ENCODE results near the gene HS3ST5. TPM values are rescaled to one million over a fixed set of nuclear protein-coding genes. Genes with fewer than 3 reads are reported as not detected.

HS3ST5 gene
- total and polyA plus RNA-seq, 2 donors = 1.1 to 3.7 TPM

DNA sequence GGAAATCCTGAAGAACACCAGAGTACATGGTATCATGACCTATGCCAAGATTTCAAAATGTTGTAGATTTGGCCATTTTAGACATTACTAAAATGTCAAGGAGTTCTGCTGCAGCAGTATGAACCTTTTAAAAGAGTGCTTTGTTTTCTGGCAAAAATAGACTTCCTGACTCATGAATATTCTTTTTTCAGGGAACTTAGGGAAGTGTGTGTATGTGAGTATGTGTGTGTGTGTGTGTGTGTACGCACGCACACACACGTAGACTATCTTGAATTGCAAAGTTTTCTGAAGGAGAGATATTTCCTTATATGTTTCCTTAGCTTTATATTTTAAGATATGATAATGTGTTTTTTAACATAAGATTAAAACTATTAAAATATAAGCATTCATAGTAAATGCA lies 161.2 kb downstream of the HS3ST5 start:
- Histone ChIP-seq H3K4me1 (ENCODE audit: insufficient read depth) (no peaks in the 10 kb centered on the region), H3K36me3 (ENCODE audit: insufficient read depth) (no peaks in the 10 kb centered on the region), H3K4me3 (ENCODE audit: low read depth, low read length) (no peak overlapping the region), H3K27ac (ENCODE audit: low read depth) (no peak overlapping the region)
- WGBS = 79% methylated on average over 3 of the region's 3 CpGs
- no peak for DNase-seq (ENCODE audit: extremely low spot score)

DNA sequence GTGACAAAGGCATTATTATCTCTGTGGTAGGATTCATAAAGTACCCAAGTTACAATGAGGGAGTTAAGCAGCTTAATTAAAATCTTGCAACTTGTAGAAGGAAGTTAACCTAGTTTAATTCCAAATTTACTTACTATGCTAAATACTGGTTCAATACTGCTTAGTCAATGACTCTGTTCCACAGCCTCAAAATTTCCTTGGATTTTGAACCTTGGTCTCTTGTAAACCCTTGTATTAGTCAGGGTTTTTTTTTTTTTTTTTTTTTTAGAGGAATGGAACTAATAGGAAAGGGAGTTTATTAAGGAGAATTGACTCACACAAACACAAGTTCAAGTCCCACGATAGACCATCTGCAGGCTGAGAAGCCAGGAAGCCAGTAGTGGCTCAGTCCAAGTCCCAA lies 163.4 kb downstream of the HS3ST5 start:
- Histone ChIP-seq H3K4me3 (ENCODE audit: low read depth, low read length) (no peak overlapping the region), H3K4me1 (ENCODE audit: insufficient read depth) (no peaks in the 10 kb centered on the region), H3K27ac (ENCODE audit: low read depth) (no peak overlapping the region), H3K36me3 (ENCODE audit: insufficient read depth) (no peaks in the 10 kb centered on the region)
- no peak for DNase-seq (ENCODE audit: extremely low spot score)
- 92% methylated on average over 1 of the region's 1 CpG for WGBS

DNA sequence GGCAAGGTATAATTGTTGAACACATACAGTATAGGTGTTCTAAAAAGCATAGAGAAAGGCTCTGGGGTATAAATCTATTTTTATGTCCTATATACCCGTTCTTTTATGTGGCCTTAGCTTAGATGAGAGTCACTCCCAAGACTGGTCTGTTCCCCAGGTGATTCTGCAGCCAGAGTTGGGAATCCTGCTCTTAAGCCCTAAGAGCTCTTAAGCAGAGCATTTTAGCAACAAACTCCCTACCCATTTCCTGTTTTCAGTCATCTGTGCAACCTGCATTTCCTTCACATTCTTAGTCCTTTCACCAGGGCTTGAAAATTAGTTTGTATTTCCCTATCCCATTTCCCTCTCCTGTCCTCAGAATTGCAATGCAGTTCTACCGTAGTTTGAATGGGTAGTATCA lies 166.1 kb downstream of the HS3ST5 start:
- no peak for DNase-seq (ENCODE audit: extremely low spot score)
- H3K4me3 ChIP-seq (ENCODE audit: low read depth, low read length) = no peak overlapping the region

DNA sequence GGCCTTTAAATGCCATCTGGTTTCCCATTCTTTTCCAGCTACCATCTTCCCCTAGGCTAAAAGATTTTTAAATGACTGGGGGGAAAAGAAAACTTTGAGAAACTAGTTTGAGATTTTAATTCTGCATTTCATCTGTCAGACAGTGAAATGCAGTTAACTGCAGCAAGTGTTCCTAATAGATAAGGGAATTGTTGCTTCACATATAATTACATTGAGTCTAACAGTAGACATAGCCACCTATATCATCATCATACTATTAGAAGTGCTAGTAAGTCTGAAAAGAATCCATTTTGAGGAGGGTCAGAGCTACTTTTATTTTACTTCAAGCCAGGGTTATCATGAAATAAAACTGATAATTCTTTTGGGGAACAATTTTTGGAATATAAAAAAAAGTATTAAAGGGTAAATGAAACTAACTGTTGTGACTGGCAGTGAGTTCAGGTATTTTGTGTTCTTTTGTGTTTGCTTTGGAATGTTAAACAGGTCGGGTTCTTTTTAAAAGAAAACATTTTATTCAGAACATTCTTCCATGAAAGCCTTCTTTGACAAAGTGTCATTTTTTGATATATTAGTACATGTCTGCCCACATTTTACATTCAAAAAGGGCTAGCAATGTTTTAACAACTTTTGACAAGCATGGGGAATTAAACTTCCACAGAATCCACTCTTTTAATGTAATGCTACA lies 170.1 kb downstream of the HS3ST5 start:
- no peak overlapping the region for H3K27ac ChIP-seq (ENCODE audit: low read depth)
- no peaks in the 10 kb centered on the region for H3K36me3 ChIP-seq (ENCODE audit: insufficient read depth)
- H3K4me3 ChIP-seq (ENCODE audit: low read depth, low read length) = no peak overlapping the region
- no peaks in the 10 kb centered on the region for H3K4me1 ChIP-seq (ENCODE audit: insufficient read depth)
- 59% methylated on average over 1 of the region's 1 CpG for WGBS
- no peak for DNase-seq (ENCODE audit: extremely low spot score)

More for the DNA sequence above, 166.1 kb downstream of the HS3ST5 start:
- 72% methylated on average over 2 of the region's 2 CpGs for WGBS
- Histone ChIP-seq H3K36me3 (ENCODE audit: insufficient read depth) (no peaks in the 10 kb centered on the region), H3K27ac (ENCODE audit: low read depth) (no peak overlapping the region), H3K4me1 (ENCODE audit: insufficient read depth) (no peaks in the 10 kb centered on the region)

DNA sequence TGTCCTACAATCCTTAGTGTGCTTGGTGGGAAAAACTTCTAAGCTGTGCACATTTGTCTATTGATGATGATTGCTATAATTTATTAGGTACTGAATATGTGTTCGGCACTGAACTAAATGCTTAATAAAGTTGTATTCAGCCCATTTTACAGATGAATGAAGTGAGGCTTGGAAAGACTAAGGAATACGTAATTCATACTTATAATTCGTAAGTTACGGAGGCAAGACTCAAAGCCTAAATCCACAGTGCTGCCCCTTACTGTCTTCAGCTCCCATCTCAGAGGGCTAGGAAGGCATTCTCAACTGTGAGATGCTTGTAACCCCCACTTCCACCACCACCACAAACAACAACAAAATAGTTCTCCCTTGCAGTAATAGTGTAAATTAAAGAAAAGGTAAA lies 171.3 kb downstream of the HS3ST5 start:
- WGBS = 97% methylated on average over 4 of the region's 4 CpGs
- no peak overlapping the region for H3K4me3 ChIP-seq (ENCODE audit: low read depth, low read length)
- no peaks in the 10 kb centered on the region for H3K36me3 ChIP-seq (ENCODE audit: insufficient read depth)
- H3K27ac ChIP-seq (ENCODE audit: low read depth) = no peak overlapping the region
- DNase-seq (ENCODE audit: extremely low spot score) = no peak
- H3K4me1 ChIP-seq (ENCODE audit: insufficient read depth) = no peaks in the 10 kb centered on the region

DNA sequence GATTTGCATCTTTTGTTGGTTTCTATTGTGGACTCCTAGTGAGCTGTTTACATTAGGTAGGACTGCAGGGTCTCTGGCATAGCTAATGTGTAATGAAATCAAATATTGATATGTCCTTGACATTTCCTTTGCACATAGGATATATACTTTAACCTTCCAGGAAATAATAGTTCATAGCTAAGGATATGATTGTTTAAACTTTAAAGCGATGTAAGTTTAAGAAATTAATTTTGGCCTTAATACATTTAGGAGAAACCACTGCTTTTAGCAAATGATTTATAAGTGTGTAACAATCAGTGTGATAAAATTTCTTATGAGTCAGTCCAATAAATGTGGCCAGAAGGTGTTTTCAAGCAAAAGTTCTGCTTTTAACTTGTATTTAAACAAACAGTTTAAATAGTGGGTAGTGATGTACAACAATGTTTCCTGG lies 171.8 kb downstream of the HS3ST5 start:
- WGBS = 79% methylated on average over 1 of the region's 1 CpG
- H3K4me3 ChIP-seq (ENCODE audit: low read depth, low read length) = no peak overlapping the region
- H3K27ac ChIP-seq (ENCODE audit: low read depth) = no peak overlapping the region

DNA sequence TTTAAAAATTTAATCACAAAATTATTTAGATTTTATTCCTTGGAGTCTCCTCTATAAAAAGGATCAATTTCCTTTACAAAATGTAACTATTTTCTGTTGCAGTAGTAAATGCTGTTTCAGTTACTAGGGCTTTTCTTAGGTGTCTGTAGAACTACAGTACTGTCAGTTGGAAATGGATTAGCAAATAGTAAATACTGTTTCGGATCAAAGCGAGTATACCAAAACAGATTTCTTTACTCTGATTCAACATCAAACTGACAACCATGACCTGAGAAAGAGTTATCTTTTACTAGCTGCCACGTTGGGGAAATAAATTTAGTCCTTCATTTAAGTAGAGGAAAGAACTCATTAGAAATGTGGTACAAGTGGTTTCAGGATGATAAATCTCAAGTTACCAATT lies 172.5 kb downstream of the HS3ST5 start:
- 55% methylated on average over 3 of the region's 3 CpGs for WGBS
- Histone ChIP-seq H3K4me1 (ENCODE audit: insufficient read depth) (no peaks in the 10 kb centered on the region), H3K4me3 (ENCODE audit: low read depth, low read length) (no peak overlapping the region), H3K36me3 (ENCODE audit: insufficient read depth) (no peaks in the 10 kb centered on the region), H3K27ac (ENCODE audit: low read depth) (no peak overlapping the region)
- DNase-seq (ENCODE audit: extremely low spot score) = no peak

More for the DNA sequence above, 171.8 kb downstream of the HS3ST5 start:
- Histone ChIP-seq H3K4me1 (ENCODE audit: insufficient read depth) (no peaks in the 10 kb centered on the region), H3K36me3 (ENCODE audit: insufficient read depth) (no peaks in the 10 kb centered on the region)
- DNase-seq (ENCODE audit: extremely low spot score) = no peak

DNA sequence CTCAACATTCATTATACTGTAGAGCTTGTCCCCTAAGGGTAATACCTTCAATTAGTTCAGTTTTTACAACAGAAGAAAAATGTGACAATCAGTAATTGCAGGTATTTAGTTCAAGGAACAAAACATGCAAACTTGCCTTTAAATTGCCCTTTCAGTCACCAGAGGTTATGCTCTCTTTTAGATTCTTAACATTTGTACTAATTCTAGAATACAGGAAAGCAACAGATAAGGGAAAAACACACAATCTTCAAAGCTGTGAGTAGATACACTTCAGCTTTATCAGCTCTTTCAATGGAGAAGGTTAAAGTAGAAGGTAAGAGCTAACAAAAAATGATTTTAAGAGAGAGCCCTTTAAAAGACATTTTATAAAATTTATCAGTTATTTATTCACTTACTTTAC lies 173.1 kb downstream of the HS3ST5 start:
- no peaks in the 10 kb centered on the region for H3K4me1 ChIP-seq (ENCODE audit: insufficient read depth)
- DNase-seq (ENCODE audit: extremely low spot score) = no peak
- no peak overlapping the region for H3K27ac ChIP-seq (ENCODE audit: low read depth)
- H3K4me3 ChIP-seq (ENCODE audit: low read depth, low read length) = no peak overlapping the region
- no peaks in the 10 kb centered on the region for H3K36me3 ChIP-seq (ENCODE audit: insufficient read depth)

DNA sequence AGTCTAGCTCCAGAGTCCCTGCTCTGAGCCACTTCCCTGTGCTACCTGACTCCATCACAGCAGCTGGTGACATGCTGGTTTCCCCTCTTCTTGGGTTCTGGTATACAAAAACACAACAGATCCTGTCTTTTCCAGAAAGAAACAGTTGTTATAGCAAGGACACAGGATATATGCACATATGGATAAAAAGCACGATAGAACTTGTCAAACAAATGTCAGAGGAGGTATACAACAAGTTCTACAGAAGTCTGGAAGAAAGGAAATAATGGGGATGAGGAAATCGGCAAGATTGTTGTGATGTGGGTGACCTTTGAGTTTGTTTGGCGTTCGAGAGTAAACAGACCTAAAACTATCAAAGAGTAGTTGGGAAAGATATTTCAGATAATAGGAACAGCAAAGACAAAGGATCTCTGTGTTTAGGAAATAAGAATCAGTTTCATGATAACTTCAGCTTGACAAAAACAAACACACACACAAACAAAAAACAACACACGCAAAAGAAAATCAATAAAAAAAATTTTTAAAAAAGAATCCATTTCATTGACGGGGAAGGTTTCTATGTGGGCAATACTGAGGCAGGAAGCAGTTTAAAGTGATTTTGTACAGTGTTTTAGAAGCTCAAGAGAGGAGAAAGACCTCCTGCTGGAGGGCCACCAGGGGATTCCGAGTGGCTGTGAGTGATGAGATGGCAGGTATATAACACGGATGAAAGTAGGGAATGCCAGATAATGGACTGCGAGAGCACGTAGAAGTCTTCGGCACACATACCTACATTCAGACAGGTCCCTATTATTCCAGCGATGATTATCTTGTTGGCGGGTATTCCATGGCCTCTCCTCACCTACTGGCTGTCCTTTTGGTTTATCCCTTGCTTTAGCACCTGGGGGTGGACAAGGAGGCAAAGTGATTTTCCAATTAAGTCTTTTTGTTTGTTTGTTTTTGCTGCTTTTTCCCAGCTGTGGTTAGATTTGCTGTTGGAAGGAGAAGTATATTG lies 174.9 kb downstream of the HS3ST5 start:
- H3K27ac ChIP-seq (ENCODE audit: low read depth) = no peak overlapping the region

DNA sequence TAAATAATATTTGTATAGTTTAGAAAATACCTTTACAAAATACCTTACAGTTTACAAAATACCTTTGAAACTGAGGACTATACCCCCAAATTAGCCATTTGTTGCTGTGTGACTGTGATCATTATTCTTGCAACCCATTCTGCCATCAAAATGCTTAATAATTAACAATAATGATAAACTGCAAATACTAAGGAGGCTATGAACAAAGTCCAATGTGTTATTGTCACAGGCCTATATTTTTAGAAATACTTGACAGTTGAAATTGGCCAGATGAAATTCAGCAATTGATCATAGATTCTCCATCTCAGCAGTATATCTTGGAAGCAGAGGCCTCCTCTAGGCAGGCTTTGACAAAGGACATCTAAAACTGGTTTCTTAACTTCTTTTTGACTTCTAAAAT lies 178.6 kb downstream of the HS3ST5 start:
- Histone ChIP-seq H3K36me3 (ENCODE audit: insufficient read depth) (no peaks in the 10 kb centered on the region), H3K27ac (ENCODE audit: low read depth) (no peak overlapping the region), H3K4me1 (ENCODE audit: insufficient read depth) (no peaks in the 10 kb centered on the region), H3K4me3 (ENCODE audit: low read depth, low read length) (no peak overlapping the region)
- DNase-seq (ENCODE audit: extremely low spot score) = no peak

More for the DNA sequence above, 174.9 kb downstream of the HS3ST5 start:
- 50% methylated on average over 13 of the region's 13 CpGs for WGBS
- DNase-seq (ENCODE audit: extremely low spot score) = no peak
- Histone ChIP-seq H3K36me3 (ENCODE audit: insufficient read depth) (no peaks in the 10 kb centered on the region), H3K4me1 (ENCODE audit: insufficient read depth) (no peaks in the 10 kb centered on the region), H3K4me3 (ENCODE audit: low read depth, low read length) (no peak overlapping the region)

DNA sequence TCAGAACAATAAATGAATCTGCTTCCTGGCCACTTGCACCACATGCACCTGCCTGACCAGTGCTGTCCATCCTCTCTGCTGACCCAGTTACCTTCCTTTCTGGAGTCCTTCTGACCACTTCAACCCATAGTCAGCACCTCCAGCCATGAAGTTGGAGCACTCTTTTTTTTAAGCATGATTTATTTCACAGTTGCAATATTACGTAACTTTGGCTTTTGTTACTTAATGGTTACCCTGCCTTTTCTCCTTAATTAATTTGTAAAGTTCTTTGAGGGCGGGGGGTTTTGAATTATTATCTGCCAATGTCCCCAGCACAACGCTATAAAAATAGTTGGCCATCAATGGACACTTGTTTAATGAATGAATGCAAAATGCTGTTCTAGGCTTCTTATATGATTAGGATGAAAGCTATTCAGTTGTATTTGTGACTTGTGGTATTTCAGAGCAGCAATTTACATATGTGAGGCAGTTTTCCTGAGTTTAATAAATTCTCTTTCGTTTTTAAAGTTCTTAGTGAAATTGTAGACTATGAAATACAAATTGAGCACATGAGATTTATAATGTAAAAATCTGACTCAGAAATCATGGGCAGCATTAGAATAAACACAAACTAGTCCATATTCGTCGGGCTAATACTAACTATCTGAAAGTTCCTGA lies 180.0 kb downstream of the HS3ST5 start:
- Histone ChIP-seq H3K27ac (ENCODE audit: low read depth) (no peak overlapping the region), H3K4me1 (ENCODE audit: insufficient read depth) (no peaks in the 10 kb centered on the region), H3K36me3 (ENCODE audit: insufficient read depth) (no peaks in the 10 kb centered on the region), H3K4me3 (ENCODE audit: low read depth, low read length) (no peak overlapping the region)
- WGBS = 83% methylated on average over 6 of the region's 6 CpGs
- no peak for DNase-seq (ENCODE audit: extremely low spot score)

DNA sequence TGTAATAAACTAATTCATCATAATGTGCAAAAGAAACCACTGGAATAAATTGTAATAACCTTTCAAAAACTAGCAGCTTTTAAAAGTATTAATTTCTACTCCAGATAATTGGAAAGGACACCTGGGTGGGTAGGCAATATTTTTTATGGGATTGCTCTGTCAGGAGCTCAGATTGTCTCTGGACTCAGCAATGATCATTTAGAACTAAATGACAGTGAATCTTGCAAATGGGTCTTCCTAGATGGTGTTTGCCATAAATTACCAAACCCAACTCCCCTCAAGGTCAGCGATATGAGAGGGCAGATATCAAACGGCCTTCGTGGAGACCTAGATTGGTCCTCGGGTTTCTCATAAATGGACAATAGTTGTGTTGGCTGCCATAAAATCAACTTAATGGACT lies 181.9 kb downstream of the HS3ST5 start:
- no peak for DNase-seq (ENCODE audit: extremely low spot score)
- Histone ChIP-seq H3K4me1 (ENCODE audit: insufficient read depth) (no peaks in the 10 kb centered on the region), H3K4me3 (ENCODE audit: low read depth, low read length) (no peak overlapping the region), H3K36me3 (ENCODE audit: insufficient read depth) (no peaks in the 10 kb centered on the region), H3K27ac (ENCODE audit: low read depth) (no peak overlapping the region)
- whole genome bisulfite sequencing = 79% methylated on average over 4 of the region's 4 CpGs

DNA sequence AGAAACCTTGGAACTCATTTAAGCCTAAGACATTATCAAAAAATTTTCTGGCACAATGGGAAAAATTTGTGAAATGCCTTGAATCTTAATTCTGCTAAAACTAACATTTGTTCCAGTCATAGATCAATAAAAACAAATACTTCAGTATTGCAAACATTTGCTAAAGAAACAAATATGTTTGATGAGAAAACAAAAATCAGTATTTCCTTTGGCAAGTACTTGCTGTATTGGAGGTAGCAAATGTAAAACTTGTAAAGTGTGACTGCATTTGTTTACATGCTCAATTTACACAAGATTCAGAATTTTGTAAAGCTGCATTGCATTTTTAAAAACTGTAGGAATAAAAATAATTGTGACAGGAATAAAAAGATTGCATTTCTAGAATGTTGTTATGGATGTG lies 183.1 kb downstream of the HS3ST5 start:
- Histone ChIP-seq H3K36me3 (ENCODE audit: insufficient read depth) (no peaks in the 10 kb centered on the region), H3K4me3 (ENCODE audit: low read depth, low read length) (no peak overlapping the region), H3K27ac (ENCODE audit: low read depth) (no peak overlapping the region), H3K4me1 (ENCODE audit: insufficient read depth) (no peaks in the 10 kb centered on the region)
- DNase-seq (ENCODE audit: extremely low spot score) = no peak

All from urinary bladder (tissue), 4 donors.